Measurements from ENCODE around the gene SPINDOC. TPM values are rescaled to one million over a fixed set of nuclear protein-coding genes. Genes with fewer than 3 reads are reported as not detected.

The SPINDOC gene
- total and polyA plus RNA-seq, 9 of the 15 experiments (the other 6 are each of a cell fraction or from before 2014, with no cell fraction given), result 0.70 to 36.3 (median 19.6) TPM

- TF ChIP-seq ZBTB43 (CRISPR knock-in tag; IDR thresholded peaks at IDR 0.05) (no peak), MEF2D (tag; conservative IDR thresholded peaks at IDR 0.05; ENCODE audit: low read depth) (no peak), ZNF134 (CRISPR knock-in tag; conservative IDR thresholded peaks at IDR 0.05) (no peak), NFIX (CRISPR knock-in tag; IDR thresholded peaks at IDR 0.05; ENCODE audit: low read depth) (no peak), ZNF436 (CRISPR knock-in tag; IDR thresholded peaks at IDR 0.05) (no peak), NUFIP1 (IDR thresholded peaks at IDR 0.05; ENCODE audit: partially characterized antibody) (no peak), ZSCAN32 (CRISPR knock-in tag; IDR thresholded peaks at IDR 0.05) (no peak)
These were observed 54.3 kb downstream of the SPINDOC start (continued) for GRCh38 chr11:63867511-63867910.

GRCh38 chr11:63868399-63869064 is 55.3 kb downstream of the SPINDOC start:
- no peaks in the 10 kb centered on the region for H3K27me3 ChIP-seq (ENCODE audit: control insufficient read depth in 2 of 2, insufficient read depth in 2 of 2, low read length in 2 of 2)
- WGBS (ENCODE audit: insufficient coverage, low coverage, missing lambda C conversion rate), result 85% methylated on average over 9 of the region's 9 CpGs
- H3K27ac ChIP-seq (ENCODE audit: extremely low read depth, low read depth, low read length), result no peak overlapping the region
- POLR2A ChIA-PET, result interaction anchor here (1.2 kb wide), 1 partner anchor 14 kb away, joined by 4 read pairs; no protein-coding TSS in a partner anchor
- peaks cover 36% of the 10 kb centered on the region; the same call in 2 of the 3 replicates for H3K36me3 ChIP-seq (ENCODE audit: control insufficient read depth, insufficient read depth, low read length)
- peaks cover 4% of the 10 kb centered on the region; the same call in 1 of the 2 replicates for H4K20me1 ChIP-seq (replicated peaks; ENCODE audit: control insufficient read depth, insufficient read depth, low read length)
- ATAC-seq (no peak), FAIRE-seq (no peak), DNase-seq (ENCODE audit: extremely low read depth in 1 of 4, low spot score in 3 of 4) (no peak)
- no peak for TF ChIP-seq MED1 (CRISPR knock-in tag; IDR thresholded peaks at IDR 0.05; ENCODE audit: borderline replicate concordance)
- H3K4me3 ChIP-seq, result no peak overlapping the region
- intact Hi-C loops (cut with micrococcal nuclease), result no loop called here
- H3K9me1 ChIP-seq (ENCODE audit: control insufficient read depth, insufficient read depth, low read length), result no peaks in the 10 kb centered on the region
- BruUV-seq (replicated peaks), result no TSS peak
- H3K79me2 ChIP-seq (ENCODE audit: control insufficient read depth, insufficient read depth, low read length), result peaks cover 73% of the 10 kb centered on the region
- H3K4me1 ChIP-seq (replicated peaks in 1 of 2; ENCODE audit: control insufficient read depth in 2 of 2, insufficient read depth in 2 of 2, low read length in 2 of 2), result peaks cover 17 to 29% of the 10 kb centered on the region in 2 experiments
- H3K9me3 ChIP-seq (replicated peaks; ENCODE audit: control insufficient read depth, insufficient read depth, low read depth, low read length), result no peaks in the 10 kb centered on the region
- no peak overlapping the region for H2AFZ ChIP-seq (ENCODE audit: low read depth, low read length)
- in situ Hi-C loops (cut with MboI), result no loop called here
- no peak overlapping the region for H3K4me2 ChIP-seq (ENCODE audit: insufficient read depth, low read length)
- CTCF ChIA-PET (ENCODE audit: low intra/inter-chr PET ratio), result interaction anchor here (0.5 kb wide), 1 partner anchor 188 kb away, joined by 3 read pairs; no protein-coding TSS in a partner anchor
- H3K9ac ChIP-seq (ENCODE audit: insufficient read depth in 1 of 2, low read depth in 2 of 2, low read length in 2 of 2), result peak overlapping the region in 1 of 2 experiments; percentile 54; a peak in 1 of 4 replicates

Data from K562 (cell line).